T-helper 1 cell treated with Interleukin-12 subunit alpha and Interleukin-12 subunit beta and Interleukin-4 antibody, amounts not matched to agents 30 μg/mL and 1 μg/mL, for 36 hours (primary cell): ENCODE results near the gene PTDSS2.
"Not testable (repeated sequence)": the region's sequence is repeated elsewhere in the genome, so short reads cannot be mapped to it uniquely, and the experiment has no call there.

ENCODE experiments used
- H3K27ac Mint-ChIP-seq: one replicate; pipeline ENCODE4 v1.8.0; 2021; ENCODE audit warnings: mild to moderate bottlenecking, mixed read lengths
- H3K27me3 Mint-ChIP-seq: one replicate; pipeline ENCODE4 v1.8.0; 2021; ENCODE audit warnings: low read depth, mixed read lengths
- H3K36me3 Mint-ChIP-seq: one replicate; pipeline ENCODE4 v1.8.0; 2021; ENCODE audit warnings: low read depth, mixed read lengths
- H3K4me1 Mint-ChIP-seq: one replicate; pipeline ENCODE4 v1.8.0; 2021; ENCODE audit warnings: low read depth, mixed read lengths
- H3K4me3 Mint-ChIP-seq: one replicate; pipeline ENCODE4 v1.8.0; 2021; ENCODE audit warnings: mild to moderate bottlenecking, moderate library complexity, mixed read lengths
- H3K9me3 Mint-ChIP-seq: one replicate; pipeline ENCODE4 v1.8.0; 2021; ENCODE audit warnings: mixed read lengths

PTDSS2 gene

DNA sequence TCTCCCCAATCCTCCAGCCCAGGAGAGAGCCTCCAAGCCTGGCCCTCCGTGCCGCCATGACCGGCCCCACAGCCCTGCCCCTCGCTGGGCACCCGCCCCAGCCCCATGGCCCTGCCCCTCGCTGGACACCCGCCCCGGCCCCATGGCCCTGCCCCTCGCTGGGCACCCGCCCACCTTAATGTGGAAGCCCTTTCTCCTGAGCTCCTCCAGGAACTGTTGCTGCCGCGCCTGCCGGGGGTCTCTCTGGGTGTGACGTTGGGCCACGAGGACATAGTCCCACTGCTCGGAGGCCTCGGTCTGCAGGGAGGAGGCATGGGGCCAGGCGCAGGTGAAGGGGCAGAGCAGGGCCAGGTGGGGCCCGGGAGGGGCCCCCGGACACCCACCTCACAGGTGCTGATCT, 16.4 kb upstream of the PTDSS2 start:
- no peaks in the 10 kb centered on the region for H3K27me3 Mint-ChIP-seq
- peaks cover 3% of the 10 kb centered on the region for H3K36me3 Mint-ChIP-seq
- H3K4me3 Mint-ChIP-seq: no peak overlapping the region
- H3K4me1 Mint-ChIP-seq: peaks cover 10% of the 10 kb centered on the region
- H3K27ac Mint-ChIP-seq: no peak overlapping the region
- no peaks in the 10 kb centered on the region for H3K9me3 Mint-ChIP-seq

- Mint-ChIP-seq H3K4me1 (peaks cover 13% of the 10 kb centered on the region), H3K9me3 (no peaks in the 10 kb centered on the region), H3K36me3 (no peaks in the 10 kb centered on the region), H3K27me3 (no peaks in the 10 kb centered on the region), H3K27ac (no peak overlapping the region), H3K4me3 (no peak overlapping the region)
These were observed 15.6 kb upstream of the PTDSS2 start for GRCh38 chr11:434496-434895.

- not testable (repeated sequence) for H3K27me3 Mint-ChIP-seq, H3K9me3 Mint-ChIP-seq, H3K27ac Mint-ChIP-seq, H3K36me3 Mint-ChIP-seq, H3K4me3 Mint-ChIP-seq
- H3K4me1 Mint-ChIP-seq: peaks cover 18% of the 10 kb centered on the region
These were observed 14.9 kb upstream of the PTDSS2 start for GRCh38 chr11:434999-435740.

- H3K27ac Mint-ChIP-seq: no peak overlapping the region
These were observed 12.7 kb upstream of the PTDSS2 start for GRCh38 chr11:437228-437870.

DNA sequence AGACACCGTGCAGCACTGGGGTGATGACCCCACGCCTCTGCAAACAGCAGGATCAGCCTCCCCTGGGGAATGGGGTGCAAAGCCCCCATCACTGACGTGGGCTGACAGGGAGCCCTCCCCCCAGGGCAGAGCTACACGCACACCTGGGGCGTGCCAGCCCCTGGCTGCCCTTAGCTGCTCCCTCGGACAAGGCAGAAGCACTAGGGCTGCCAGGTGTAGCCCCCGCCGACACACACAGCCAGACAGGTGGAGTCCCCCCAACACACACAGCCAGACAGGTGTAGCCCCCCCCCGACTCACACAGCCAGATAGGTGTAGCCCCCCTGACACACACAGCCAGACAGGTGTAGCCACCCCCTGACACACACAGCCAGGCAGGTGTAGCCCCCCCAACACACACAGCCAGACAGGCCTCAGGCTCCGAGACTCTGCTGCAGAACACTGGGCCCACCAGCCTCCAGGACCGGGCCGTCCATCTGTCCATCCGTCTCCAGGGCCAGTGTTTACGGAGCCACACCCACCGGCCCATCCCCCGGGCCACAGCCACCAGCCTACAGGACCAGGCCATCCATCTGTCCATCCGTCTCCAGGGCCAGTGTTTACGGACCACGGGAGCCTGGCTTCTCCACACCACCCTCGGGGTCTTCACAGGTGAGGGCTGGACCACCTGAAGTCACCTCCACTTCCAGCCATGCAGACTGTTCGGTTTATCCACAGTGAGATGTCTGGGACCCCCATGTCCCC, 11.8 kb upstream of the PTDSS2 start:
- H3K4me1 Mint-ChIP-seq: peaks cover 22% of the 10 kb centered on the region
- no peaks in the 10 kb centered on the region for H3K9me3 Mint-ChIP-seq
- no peaks in the 10 kb centered on the region for H3K27me3 Mint-ChIP-seq
- peaks cover 2% of the 10 kb centered on the region for H3K36me3 Mint-ChIP-seq
- H3K4me3 Mint-ChIP-seq: no peak overlapping the region
- no peak overlapping the region for H3K27ac Mint-ChIP-seq

More at GRCh38 chr11:437228-437870, 12.7 kb upstream of the PTDSS2 start:
- Mint-ChIP-seq H3K36me3 (peaks cover 2% of the 10 kb centered on the region), H3K4me1 (peaks cover 22% of the 10 kb centered on the region), H3K9me3 (no peaks in the 10 kb centered on the region), H3K27me3 (no peaks in the 10 kb centered on the region), H3K4me3 (no peak overlapping the region)

- H3K4me3 Mint-ChIP-seq: peak overlapping the region; percentile 66
- no peaks in the 10 kb centered on the region for H3K27me3 Mint-ChIP-seq
- H3K36me3 Mint-ChIP-seq: peaks cover 2% of the 10 kb centered on the region
- H3K27ac Mint-ChIP-seq: no peak overlapping the region
- peaks cover 22% of the 10 kb centered on the region for H3K4me1 Mint-ChIP-seq
- no peaks in the 10 kb centered on the region for H3K9me3 Mint-ChIP-seq
These were observed 10.6 kb upstream of the PTDSS2 start for GRCh38 chr11:439315-440064.

DNA sequence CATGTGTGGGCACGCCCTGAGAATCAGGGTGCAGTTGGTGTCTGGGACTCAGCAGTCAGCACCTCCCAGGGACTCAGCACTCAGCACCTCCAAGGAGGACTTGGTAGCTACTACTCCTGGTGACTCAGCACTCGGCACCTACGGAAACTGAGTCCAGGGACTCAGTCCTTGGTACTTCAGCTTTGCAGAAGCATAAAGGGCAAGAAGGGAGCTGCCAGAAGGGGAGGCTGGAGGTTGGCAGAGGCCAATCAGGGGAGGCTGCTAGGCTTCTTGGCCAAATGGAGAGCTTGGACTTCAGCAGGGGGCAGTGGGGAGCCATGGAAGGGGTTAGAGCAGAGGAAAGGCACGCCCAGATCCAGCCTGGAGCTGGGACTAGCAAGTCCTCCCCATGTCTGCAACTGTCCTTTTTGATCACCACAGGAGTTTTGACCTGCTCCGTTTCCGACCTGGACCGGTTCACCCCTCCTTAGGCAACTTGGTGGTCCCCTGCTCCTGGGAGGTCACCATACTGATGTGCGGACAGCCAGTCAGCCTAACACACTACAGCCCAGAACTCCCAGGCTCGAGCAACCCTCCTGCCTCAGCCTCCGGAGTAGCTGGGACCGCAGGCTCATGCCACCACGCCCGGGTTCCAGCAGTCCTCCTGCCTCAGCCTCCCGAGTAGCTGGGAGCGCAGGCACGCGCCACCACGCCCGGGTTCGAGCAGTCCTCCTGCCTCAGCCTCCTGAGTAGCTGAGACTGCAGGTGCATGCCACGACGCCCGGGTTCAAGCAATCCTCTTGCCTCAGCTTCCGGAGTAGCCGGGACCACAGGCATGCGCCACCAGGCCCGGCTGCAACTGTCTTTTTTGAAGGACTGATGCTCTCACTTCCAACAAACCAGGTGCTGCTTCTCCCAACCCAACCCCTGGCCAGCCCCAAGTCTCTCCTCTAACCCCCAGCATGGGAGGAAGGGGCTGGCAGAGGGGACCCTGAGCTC, 9.7 kb upstream of the PTDSS2 start:
- Mint-ChIP-seq H3K9me3 (no peaks in the 10 kb centered on the region), H3K27me3 (no peaks in the 10 kb centered on the region), H3K4me3 (peak overlapping the region; percentile 81), H3K4me1 (peaks cover 22% of the 10 kb centered on the region), H3K27ac (peak overlapping the region; percentile 20), H3K36me3 (peaks cover 2% of the 10 kb centered on the region)

GRCh38 chr11:441043-441417, 9.0 kb upstream of the PTDSS2 start:
- peaks cover 2% of the 10 kb centered on the region for H3K36me3 Mint-ChIP-seq
- no peaks in the 10 kb centered on the region for H3K9me3 Mint-ChIP-seq
- no peaks in the 10 kb centered on the region for H3K27me3 Mint-ChIP-seq
- H3K4me1 Mint-ChIP-seq: peaks cover 22% of the 10 kb centered on the region
- no peak overlapping the region for H3K27ac Mint-ChIP-seq
- H3K4me3 Mint-ChIP-seq: peak overlapping the region; percentile 81

DNA sequence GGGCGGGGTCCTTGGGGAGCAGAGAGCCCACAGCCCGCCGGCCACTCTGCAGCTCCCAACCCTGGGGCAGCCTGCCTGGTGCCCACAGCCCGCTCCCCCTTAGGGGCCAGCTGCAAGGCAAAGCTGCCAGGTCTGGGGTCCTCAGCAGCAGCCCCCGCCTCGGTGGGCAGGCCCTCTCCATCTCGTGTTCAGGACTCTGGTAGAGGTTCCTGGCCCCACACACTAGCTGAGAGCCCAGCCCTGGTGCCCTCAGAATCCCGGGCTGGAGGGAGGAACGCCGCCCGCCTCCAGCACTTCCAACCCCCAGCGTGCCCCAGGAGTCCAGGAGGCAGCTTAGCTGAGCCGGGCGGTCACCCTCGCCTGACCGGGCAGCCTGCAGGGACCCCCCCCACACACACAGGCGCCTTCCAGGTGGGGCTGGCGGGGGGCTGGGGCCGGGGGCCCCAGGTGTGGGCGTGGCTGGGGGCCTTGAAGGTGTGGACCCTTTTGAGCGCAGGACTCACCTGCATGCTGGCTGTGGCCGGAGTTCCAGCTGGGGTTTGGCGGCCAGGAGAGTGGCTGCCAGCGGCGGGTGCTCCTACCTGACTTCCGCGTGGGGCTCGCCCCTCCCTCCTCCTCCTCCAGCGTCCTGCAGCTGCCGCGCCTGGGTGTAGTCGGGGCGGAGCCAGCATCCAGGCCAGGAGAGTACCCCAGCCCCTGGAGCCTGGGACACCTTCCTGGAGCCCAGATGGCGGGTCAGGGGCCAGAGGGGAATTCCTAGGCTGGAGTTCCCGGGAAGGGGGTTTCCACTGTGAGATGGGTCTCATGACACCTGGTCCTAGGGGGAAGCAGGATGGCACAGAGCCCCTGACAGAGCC, 8.4 kb upstream of the PTDSS2 start, which contains the start of gene ANO9:
Gene ANO9, minus strand, starts transcription at position 594 of the 857 bp plus-strand sequence. Its CDS starts 85 bp downstream, at position 509.
- H3K4me3 Mint-ChIP-seq: peak within 1 kb of the TSS; percentile 81
- no peak within 1 kb of the TSS for H3K27ac Mint-ChIP-seq
- peaks cover 2% of the 10 kb centered on the region for H3K36me3 Mint-ChIP-seq
- H3K27me3 Mint-ChIP-seq: no peaks in the 10 kb centered on the region
- H3K4me1 Mint-ChIP-seq: peaks cover 19% of the 10 kb centered on the region
- H3K9me3 Mint-ChIP-seq: no peaks in the 10 kb centered on the region

GRCh38 chr11:442611-443081, 7.4 kb upstream of the PTDSS2 start:
- H3K27me3 Mint-ChIP-seq: no peaks in the 10 kb centered on the region
- no peak overlapping the region for H3K4me3 Mint-ChIP-seq
- peaks cover 2% of the 10 kb centered on the region for H3K36me3 Mint-ChIP-seq
- H3K9me3 Mint-ChIP-seq: no peaks in the 10 kb centered on the region
- H3K27ac Mint-ChIP-seq: no peak overlapping the region
- peaks cover 14% of the 10 kb centered on the region for H3K4me1 Mint-ChIP-seq

DNA sequence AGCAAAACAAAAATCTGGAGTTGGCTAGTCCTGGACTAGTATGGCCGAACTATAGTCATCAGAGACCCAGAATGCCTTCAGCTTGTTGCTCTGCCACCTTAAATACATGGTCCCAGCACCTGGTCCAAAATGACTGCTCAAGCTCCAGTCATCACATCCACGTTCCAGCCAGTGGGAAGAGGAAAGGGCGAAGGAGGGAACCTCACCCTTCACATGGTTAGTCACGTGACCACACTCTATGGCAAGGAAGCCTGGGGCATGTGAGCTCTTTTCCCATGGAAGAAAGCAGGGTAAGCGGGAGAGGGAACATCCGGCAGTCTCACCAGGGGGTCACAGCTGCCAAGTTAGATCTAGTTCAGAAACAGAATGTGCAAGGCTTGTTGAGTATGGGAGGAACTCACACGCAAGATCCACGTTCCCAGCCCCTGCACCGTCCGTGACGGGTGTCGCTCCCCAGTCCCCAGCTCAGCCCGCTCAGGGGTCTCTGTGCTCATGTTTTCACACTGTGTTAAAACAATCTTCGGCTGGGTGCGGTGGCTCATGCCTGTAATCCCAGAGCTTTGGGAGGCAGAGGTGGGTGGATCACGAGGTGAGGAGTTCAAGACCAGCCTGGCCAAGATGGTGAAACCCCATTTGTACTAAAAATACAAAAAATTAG, 6.4 kb upstream of the PTDSS2 start:
- Mint-ChIP-seq H3K27ac (no peak overlapping the region), H3K4me1 (peaks cover 13% of the 10 kb centered on the region), H3K27me3 (no peaks in the 10 kb centered on the region), H3K9me3 (no peaks in the 10 kb centered on the region), H3K4me3 (no peak overlapping the region), H3K36me3 (peaks cover 2% of the 10 kb centered on the region)

DNA sequence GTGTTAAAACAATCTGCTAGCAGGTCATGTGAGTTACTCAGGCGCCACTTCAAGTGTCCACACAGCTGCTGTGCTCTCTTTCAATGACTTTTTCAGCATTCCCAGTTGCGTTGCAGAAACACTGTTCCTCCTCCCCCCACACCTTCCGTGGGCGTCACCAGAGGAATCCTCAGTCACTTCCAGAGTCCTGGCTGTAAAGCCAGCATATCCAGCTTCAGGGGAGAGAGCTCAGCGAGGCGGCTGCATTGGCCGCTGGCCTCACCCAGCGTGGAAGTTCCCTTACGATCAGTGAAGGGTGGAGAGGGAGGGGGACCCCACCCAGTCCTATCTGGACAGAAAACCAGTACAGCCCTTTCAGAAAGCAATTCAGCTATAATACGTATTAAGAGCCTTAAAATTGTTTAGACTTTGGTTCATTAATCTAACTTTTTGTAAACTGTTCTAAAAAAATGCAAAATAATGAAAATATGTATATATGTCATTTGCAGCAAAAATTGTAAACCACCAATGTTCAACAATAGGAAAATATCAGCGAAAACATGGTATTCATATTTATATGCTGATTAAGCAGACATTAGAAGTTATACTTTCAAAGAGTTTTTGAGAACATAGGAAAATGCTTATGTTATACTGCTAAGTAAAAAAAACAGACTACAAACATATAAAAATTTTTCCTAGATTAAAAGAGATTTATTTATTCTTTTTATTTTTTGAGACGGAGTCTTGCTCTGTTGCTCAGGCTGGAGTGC, 5.5 kb upstream of the PTDSS2 start:
- H3K4me3 Mint-ChIP-seq: no peak overlapping the region
- peaks cover 2% of the 10 kb centered on the region for H3K36me3 Mint-ChIP-seq
- no peaks in the 10 kb centered on the region for H3K27me3 Mint-ChIP-seq
- H3K27ac Mint-ChIP-seq: no peak overlapping the region
- H3K4me1 Mint-ChIP-seq: peaks cover 12% of the 10 kb centered on the region
- no peaks in the 10 kb centered on the region for H3K9me3 Mint-ChIP-seq
